ENCODE results near the gene SLC25A1. TPM values are rescaled to one million over a fixed set of nuclear protein-coding genes. Genes with fewer than 3 reads are reported as not detected.

The SLC25A1 gene
- total RNA-seq, 1 experiment from 2014 or later: 120 TPM

GRCh38 chr22:19133561-19133960 lies 45.0 kb downstream of the SLC25A1 start:
- peaks cover 31% of the 10 kb centered on the region for H3K36me3 Mint-ChIP-seq (ENCODE audit: insufficient read depth, unreplicated experiment)
- no TSS peak for BruUV-seq (replicated peaks)
- no peak overlapping the region for H3K4me3 Mint-ChIP-seq (ENCODE audit: low read depth, unreplicated experiment)
- no peaks in the 10 kb centered on the region for H3K9me3 Mint-ChIP-seq (ENCODE audit: low read depth, unreplicated experiment)
- DNase-seq: no peak
- no peaks in the 10 kb centered on the region for H3K27me3 Mint-ChIP-seq (ENCODE audit: unreplicated experiment)
- H3K4me1 Mint-ChIP-seq (ENCODE audit: low read depth, unreplicated experiment): no peaks in the 10 kb centered on the region
- no peak overlapping the region for H3K27ac Mint-ChIP-seq (ENCODE audit: unreplicated experiment)
- TF ChIP-seq CTCF (IDR thresholded peaks at IDR 0.05; ENCODE audit: unreplicated experiment): no peak
- CTCF ChIA-PET: interaction anchor here (0.6 to 0.7 kb wide), 2 partner anchors 22 to 24 kb away, joined by 3 read pairs; no protein-coding TSS in a partner anchor
- intact Hi-C loops (cut with micrococcal nuclease; ENCODE audit: unreplicated experiment): no loop called here

- H3K4me1 Mint-ChIP-seq (ENCODE audit: low read depth, unreplicated experiment): no peaks in the 10 kb centered on the region
- H3K27ac Mint-ChIP-seq (ENCODE audit: unreplicated experiment): no peak overlapping the region
- H3K36me3 Mint-ChIP-seq (ENCODE audit: insufficient read depth, unreplicated experiment): peaks cover 31% of the 10 kb centered on the region
- CTCF ChIA-PET: interaction anchor here (0.7 kb wide), 1 partner anchor 21 kb away, joined by 3 read pairs; no protein-coding TSS in a partner anchor
- no TSS peak for BruUV-seq (replicated peaks)
- no peaks in the 10 kb centered on the region for H3K9me3 Mint-ChIP-seq (ENCODE audit: low read depth, unreplicated experiment)
- H3K27me3 Mint-ChIP-seq (ENCODE audit: unreplicated experiment): no peaks in the 10 kb centered on the region
- TF ChIP-seq CTCF (IDR thresholded peaks at IDR 0.05; ENCODE audit: unreplicated experiment): no peak
- no peak overlapping the region for H3K4me3 Mint-ChIP-seq (ENCODE audit: low read depth, unreplicated experiment)
- no peak for DNase-seq
- intact Hi-C loops (cut with micrococcal nuclease; ENCODE audit: unreplicated experiment): no loop called here
These were observed 45.7 kb downstream of the SLC25A1 start for GRCh38 chr22:19132693-19133400.

GRCh38 chr22:19132153-19132552 lies 46.4 kb downstream of the SLC25A1 start:
- CTCF ChIA-PET: no interaction called here
- Mint-ChIP-seq H3K4me1 (ENCODE audit: low read depth, unreplicated experiment) (no peaks in the 10 kb centered on the region), H3K9me3 (ENCODE audit: low read depth, unreplicated experiment) (no peaks in the 10 kb centered on the region), H3K27ac (ENCODE audit: unreplicated experiment) (no peak overlapping the region), H3K36me3 (ENCODE audit: insufficient read depth, unreplicated experiment) (peaks cover 31% of the 10 kb centered on the region), H3K27me3 (ENCODE audit: unreplicated experiment) (no peaks in the 10 kb centered on the region), H3K4me3 (ENCODE audit: low read depth, unreplicated experiment) (no peak overlapping the region)
- intact Hi-C loops (cut with micrococcal nuclease; ENCODE audit: unreplicated experiment): no loop called here
- DNase-seq: no peak
- TF ChIP-seq CTCF (IDR thresholded peaks at IDR 0.05; ENCODE audit: unreplicated experiment): no peak
- no TSS peak for BruUV-seq (replicated peaks)

GRCh38 chr22:19131685-19132015 lies 46.9 kb downstream of the SLC25A1 start:
- intact Hi-C loops (cut with micrococcal nuclease; ENCODE audit: unreplicated experiment): no loop called here
- Mint-ChIP-seq H3K4me1 (ENCODE audit: low read depth, unreplicated experiment) (no peaks in the 10 kb centered on the region), H3K9me3 (ENCODE audit: low read depth, unreplicated experiment) (no peaks in the 10 kb centered on the region), H3K36me3 (ENCODE audit: insufficient read depth, unreplicated experiment) (peaks cover 26% of the 10 kb centered on the region), H3K27ac (ENCODE audit: unreplicated experiment) (no peak overlapping the region), H3K27me3 (ENCODE audit: unreplicated experiment) (no peaks in the 10 kb centered on the region), H3K4me3 (ENCODE audit: low read depth, unreplicated experiment) (no peak overlapping the region)
- BruUV-seq (replicated peaks): no TSS peak
- CTCF ChIA-PET: no interaction called here
- DNase-seq: no peak
- TF ChIP-seq CTCF (IDR thresholded peaks at IDR 0.05; ENCODE audit: unreplicated experiment): no peak
